Fibroblast of mammary gland (primary cell): ENCODE results near the gene CDC42EP1.

Source experiments
- DNase-seq: peaks from one replicate; pipeline ENCODE4 v3.0.0-alpha.2; 2010; ENCODE audit warnings: low read depth
- H3K4me3 ChIP-seq: 2 replicates; pipeline ENCODE4 v1.5.1; 2011; ENCODE audit warnings: low read depth, mild to moderate bottlenecking, low read length, moderate library complexity; ENCODE audit not compliant: control insufficient read depth
- TF ChIP-seq, protein P1 (sequence below): conservative IDR thresholded peaks from 2 replicates; pipeline ENCODE4 v1.5.1; 2011; ENCODE audit warnings: low read depth, low read length, inconsistent platforms; ENCODE audit not compliant: control insufficient read depth, insufficient read depth

Gene CDC42EP1

DNA sequence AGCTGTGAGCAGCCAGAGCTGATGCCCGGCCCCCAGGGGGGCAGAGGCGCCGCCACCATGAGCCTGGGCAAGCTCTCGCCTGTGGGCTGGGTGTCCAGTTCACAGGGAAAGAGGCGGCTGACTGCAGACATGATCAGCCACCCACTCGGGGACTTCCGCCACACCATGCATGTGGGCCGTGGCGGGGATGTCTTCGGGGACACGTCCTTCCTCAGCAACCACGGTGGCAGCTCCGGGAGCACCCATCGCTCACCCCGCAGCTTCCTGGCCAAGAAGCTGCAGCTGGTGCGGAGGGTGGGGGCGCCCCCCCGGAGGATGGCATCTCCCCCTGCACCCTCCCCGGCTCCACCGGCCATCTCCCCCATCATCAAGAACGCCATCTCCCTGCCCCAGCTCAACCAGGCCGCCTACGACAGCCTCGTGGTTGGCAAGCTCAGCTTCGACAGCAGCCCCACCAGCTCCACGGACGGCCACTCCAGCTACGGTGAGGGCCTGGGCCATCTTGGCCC lies 6.1 kb downstream of the CDC42EP1 start:
- DNase-seq: no peak
- no peak overlapping the region for H3K4me3 ChIP-seq
- TF ChIP-seq, protein P1, sequence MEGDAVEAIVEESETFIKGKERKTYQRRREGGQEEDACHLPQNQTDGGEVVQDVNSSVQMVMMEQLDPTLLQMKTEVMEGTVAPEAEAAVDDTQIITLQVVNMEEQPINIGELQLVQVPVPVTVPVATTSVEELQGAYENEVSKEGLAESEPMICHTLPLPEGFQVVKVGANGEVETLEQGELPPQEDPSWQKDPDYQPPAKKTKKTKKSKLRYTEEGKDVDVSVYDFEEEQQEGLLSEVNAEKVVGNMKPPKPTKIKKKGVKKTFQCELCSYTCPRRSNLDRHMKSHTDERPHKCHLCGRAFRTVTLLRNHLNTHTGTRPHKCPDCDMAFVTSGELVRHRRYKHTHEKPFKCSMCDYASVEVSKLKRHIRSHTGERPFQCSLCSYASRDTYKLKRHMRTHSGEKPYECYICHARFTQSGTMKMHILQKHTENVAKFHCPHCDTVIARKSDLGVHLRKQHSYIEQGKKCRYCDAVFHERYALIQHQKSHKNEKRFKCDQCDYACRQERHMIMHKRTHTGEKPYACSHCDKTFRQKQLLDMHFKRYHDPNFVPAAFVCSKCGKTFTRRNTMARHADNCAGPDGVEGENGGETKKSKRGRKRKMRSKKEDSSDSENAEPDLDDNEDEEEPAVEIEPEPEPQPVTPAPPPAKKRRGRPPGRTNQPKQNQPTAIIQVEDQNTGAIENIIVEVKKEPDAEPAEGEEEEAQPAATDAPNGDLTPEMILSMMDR: no peak

DNA sequence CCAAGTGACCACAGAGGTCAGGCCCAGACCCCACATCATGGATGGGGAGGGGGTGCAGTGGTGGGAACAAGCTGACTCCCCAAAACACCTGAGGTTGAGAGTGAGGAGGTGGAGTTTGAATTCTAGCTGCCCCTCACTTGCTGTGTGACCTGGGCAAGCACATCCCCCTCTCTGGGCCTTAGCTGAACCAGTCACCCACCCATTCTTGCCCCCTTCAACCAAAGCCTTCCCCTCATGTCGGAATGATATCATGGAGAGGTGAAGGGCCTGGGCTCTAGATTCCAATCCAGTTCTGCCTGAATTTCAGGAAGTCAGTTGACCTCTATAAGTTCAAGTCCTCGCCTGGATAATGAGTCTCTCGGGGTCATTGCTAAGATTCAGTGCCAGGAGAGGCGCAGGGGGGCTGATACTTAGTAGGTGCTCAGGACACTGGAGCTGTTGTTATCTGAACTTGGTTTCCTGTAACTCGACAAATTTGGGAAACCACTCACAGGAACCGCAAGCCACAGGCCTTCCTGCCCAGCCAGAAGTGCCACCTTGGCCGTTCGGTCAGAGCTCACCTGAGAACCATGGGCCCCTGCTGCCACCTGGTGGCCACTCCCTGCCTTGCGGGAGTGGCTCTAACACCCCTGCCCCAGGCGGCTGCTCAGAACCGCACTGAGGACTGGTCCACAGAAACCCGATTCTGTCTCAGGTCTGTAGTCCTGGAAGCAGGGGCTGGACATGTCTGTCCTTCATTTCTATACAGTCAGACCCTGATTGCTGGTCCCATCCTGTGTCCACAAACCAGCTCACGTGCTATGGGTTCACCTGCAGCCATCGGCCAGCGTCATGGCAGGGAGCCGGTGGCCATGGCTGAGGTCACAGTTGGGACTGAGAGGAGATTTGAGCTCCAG lies 6.9 kb downstream of the CDC42EP1 start:
- no peak overlapping the region for H3K4me3 ChIP-seq
- DNase-seq: peak; percentile 56
- TF ChIP-seq, protein P1: peak; percentile 69

DNA sequence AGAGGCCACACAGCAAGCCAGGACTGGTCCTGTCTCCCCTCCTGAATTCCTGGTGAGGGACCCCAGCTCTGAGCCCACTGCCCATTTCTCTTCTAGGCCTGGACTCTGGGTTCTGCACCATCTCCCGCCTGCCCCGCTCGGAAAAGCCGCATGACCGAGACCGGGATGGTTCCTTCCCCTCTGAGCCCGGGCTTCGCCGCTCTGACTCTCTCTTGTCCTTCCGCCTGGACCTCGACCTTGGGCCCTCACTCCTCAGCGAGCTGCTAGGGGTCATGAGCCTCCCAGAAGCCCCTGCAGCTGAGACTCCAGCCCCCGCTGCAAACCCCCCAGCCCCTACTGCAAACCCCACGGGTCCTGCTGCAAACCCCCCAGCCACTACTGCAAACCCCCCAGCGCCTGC lies 7.7 kb downstream of the CDC42EP1 start:
- TF ChIP-seq, protein P1: no peak
- no peak for DNase-seq
- H3K4me3 ChIP-seq: no peak overlapping the region

- DNase-seq: no peak
- TF ChIP-seq, protein P1: no peak
- H3K4me3 ChIP-seq: no peak overlapping the region
Observed at GRCh38 chr22:37568448-37569008, 8.2 kb downstream of the CDC42EP1 start.

DNA sequence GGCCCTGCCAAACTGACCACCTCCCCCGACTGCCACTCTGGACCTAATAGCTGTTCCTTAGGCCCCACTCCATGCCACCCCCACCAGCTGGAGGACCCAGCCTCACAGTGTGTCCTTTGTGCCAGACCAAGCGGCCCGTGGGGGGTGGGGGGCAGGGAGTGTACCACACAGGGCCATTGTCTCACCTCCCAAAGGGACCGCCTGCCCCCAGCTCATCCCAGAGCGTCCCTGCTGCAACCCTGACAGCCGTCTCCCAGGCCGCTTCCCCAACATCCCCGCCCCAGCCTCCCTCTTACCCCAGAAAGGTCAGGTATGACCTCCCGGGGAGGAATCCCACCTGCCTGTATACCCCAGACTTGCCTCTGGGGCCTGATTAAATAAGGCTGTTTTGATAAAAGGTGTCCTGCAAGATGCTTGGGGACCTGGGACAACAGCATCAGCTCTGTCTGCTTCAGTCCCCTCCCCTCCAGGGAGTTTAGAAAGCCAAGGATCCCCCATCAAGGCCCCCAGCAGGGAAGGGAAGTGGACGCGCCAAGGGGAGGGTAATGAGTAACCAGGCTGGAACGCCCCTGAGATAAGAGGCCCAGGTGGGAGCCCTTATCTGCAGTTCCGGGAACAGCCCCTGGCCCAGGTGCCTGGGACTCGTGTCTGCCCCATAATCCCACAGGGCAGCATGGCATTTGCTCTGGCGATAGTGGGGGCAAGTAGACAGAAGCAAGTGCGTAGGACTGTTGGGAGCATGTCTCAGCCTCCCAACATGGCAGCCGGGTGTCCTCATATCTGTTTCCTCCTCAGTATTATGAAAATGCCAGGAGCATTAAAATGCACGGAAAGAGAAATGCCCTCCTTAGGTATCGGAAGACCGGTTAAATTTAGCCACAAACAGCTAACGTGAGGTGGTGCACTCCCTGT lies 9.0 kb downstream of the CDC42EP1 start:
- TF ChIP-seq, protein P1: no peak
- no peak overlapping the region for H3K4me3 ChIP-seq
- no peak for DNase-seq

DNA sequence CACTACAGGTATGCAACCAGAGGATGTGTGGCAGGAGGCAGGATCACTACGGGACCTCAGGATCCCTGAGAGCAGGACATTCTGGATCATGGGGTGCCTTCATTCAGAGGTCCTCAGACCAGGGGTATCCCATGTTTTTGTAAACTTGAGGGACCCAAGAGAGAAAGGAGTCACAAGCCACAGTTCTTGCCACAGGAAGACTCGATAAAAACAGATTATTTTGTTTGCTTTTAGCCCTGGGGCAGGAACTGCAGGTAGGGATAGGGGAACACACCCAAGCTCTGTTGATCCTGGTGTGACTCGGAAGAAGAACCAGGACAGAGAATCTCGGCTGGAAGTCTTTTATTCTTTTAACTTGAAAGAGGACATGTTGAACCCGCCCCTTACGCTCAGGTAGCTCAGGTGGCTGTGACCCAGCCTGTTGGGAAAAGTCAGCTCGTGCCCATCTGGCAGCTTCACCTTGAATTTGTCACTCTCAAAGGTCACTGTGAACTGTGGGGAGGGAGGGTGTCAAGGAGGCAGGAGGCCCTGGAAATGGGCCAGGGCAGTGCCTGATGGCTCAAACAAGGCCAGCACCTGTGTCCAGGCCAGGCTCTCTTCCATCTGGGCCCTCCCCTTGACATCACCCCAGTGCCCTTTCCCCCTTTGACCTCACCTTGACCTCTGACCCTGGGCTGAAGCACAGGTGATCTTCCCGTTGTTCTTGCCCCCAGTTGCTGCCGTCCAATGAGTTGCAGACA lies 9.8 kb downstream of the CDC42EP1 start:
- no peak overlapping the region for H3K4me3 ChIP-seq
- TF ChIP-seq, protein P1: no peak
- no peak for DNase-seq
